Measurements from ENCODE around the gene RBM38.
"Not testable (repeated sequence)": the region's sequence is repeated elsewhere in the genome, so short reads cannot be mapped to it uniquely, and the experiment has no call there.

The RBM38 gene

DNA sequence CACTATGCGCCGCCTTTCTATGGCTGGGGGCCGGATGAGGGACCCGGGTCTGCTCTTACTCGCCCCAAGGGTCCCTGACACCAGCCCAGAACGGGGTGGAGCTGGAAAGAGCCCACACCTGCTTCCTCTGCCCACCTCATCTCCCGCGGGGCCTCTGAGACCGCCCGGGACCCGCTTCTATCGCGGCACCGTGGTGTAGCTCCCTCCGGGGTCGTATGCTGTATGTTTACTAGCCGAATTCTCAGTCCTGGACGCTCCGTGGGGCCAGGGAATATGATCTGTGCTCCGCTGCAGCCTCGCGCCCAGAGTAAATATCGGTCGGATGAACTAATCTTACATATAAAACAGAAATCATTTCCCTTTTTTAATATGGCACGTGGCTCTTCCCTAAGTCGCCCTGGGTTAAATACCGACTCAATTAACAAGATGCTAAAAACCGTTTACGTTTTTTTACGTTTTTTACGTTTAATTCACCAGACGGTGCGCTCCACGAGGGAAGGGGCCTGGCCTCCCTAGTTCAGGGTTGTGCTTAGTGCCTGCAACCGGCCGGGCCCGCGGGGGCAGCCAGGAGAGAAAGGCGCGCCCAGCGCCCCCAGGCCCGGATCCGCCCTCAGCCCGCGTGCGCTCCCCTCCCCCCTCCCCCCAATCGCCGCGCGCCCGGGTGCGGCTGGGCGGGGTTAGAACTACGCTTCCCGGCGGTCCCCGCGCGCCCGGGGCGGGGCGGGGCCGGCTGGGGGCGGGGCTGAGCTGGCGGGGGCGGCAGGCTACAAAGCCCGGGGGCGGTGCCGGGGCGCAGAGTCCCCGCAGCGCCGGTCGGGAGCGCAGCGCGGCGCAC is at the start of gene RBM38:
Gene RBM38, plus strand, starts transcription at position 793 of the 835 bp plus-strand sequence. CDS start 186 bp downstream, outside the sequence.
- DNase-seq: peak; percentile 76

DNA sequence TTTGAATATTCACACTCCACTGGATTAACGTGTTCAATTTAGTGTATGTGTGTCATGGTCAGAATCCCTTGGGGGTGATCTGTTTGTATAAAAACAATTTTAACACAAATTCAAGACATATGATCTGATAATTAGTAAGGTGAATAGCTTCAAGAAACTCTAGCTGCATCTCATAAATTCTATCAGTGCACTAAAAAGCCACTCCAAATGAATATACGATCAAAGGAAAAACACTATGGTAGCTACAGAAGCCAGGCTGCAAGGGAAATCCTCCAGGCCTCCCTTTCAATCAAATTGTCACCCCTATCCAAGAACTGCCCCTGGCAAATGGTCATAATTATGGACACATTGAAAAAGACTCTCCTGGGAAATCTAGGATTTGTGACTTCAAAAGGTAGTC is 49.5 kb upstream of the RBM38 start:
- no peak for DNase-seq

DNA sequence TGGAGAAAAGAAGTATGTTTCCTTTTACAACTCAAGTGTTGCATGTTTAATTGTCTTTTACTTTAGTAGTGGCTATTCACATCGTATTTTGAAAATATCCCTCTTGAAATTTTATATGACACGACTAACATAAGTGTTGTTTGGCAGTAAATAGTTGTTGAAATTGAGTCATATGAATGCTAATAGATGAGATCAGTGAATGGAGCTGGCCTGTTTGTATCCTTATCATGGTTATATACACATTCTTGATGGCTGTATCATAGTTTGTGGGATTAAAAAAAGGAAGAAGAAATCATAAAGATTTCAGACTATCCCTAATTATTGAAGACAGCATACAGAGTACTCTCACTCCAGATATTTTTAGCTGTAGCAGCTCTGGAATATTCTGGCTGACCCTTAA is 48.4 kb upstream of the RBM38 start:
- peak; percentile 33 for DNase-seq

DNA sequence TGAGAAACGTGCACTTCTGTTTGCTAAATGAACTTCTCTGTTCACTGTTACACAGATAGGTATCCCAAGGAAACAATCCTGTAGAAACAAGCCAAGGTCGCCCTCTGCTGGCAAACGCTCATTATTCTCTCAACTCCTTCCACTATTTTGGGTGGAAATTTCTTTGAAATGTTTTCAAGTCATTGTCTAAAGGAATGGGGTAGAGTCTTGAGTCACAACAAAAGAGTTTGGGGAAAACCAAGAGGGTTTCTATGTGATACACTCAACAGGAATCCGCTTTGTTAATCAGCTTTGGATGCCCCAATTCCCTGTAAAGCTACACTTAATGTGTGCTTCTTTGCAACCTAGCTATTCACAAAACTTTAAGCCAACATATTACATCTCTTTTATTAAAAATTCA is 44.7 kb upstream of the RBM38 start:
- DNase-seq: peak; percentile 75

DNA sequence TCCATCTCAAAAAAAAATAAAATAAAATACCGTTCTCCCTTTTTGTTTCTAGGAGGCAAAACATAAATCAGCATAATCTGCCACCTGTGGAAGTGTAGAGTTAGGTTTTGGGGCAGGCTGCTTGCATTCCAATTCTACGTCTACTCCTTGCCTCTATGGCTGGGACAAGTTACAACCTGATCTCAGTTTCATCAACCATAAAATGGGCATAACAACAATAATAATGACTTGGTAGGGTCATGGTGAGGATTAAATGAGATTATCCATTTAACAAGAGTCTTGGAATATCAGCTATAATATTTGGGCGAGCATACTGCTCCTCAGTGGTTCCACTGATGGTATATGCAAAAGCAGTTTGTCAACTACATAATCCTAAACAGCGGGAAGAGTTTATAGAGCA is 43.8 kb upstream of the RBM38 start:
- no peak for DNase-seq

DNA sequence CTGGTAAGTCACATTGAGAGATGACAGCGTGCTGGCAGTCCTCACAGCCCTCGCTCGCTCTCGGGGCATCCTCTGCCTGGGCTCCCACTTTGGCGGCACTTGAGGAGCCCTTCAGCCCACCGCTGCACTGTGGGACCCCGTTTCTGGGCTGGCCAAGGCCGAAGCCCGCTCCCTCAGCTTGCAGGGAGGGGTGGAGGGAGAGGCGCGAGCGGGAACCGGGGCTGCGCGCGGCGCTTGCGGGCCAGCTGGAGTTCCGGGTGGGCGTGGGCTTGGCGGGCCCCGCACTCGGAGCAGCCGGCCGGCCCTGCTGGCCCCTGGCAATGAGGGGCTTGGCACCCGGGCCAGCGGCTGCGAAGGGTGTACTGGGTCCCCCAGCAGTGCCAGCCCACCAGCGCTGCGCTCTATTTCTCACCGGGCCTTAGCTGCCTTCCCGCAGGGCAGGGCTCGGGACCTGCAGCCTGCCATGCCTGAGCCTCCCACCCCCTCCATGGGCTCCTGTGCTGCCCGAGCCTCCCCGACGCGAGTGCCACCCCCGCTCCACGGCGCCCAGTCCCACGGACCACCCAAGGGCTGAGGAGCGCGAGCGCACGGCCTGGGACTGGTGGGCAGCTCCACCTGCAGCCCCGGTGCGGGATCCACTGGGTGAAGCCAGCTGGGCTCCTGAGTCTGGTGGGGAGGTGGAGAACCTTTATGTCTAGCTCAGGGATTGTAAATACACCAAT is 42.8 kb upstream of the RBM38 start:
- DNase-seq: not testable (repeated sequence)

DNA sequence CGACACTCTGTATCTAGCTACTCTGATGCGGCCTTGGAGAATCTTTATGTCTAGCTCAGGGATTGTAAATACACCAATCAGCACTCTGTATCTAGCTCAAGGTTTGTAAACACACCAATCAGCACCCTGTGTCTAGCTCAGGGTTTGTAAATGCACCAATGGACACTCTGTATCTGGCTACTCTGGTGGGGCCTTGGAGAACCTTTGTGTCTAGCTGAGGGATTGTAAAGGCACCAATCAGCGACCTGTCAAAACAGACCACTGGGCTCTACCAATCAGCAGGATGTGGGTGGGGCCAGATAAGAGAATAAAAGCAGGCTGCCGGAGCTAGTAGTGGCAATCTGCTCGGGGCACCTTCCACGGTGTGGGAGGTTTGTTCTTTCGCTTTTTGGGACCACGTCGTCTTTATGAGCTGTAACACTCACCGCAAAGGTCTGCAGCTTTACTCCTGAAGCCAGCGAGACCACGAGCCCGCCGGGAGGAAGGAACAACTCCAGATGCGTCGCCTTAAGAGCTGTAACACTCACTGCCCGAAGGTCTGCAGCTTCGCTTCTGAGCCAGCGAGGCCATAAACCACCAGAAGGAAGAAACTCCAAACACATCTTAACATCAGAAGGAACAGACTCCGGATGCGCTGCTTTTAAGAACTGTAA is 42.1 kb upstream of the RBM38 start:
- not testable (repeated sequence) for DNase-seq

DNA sequence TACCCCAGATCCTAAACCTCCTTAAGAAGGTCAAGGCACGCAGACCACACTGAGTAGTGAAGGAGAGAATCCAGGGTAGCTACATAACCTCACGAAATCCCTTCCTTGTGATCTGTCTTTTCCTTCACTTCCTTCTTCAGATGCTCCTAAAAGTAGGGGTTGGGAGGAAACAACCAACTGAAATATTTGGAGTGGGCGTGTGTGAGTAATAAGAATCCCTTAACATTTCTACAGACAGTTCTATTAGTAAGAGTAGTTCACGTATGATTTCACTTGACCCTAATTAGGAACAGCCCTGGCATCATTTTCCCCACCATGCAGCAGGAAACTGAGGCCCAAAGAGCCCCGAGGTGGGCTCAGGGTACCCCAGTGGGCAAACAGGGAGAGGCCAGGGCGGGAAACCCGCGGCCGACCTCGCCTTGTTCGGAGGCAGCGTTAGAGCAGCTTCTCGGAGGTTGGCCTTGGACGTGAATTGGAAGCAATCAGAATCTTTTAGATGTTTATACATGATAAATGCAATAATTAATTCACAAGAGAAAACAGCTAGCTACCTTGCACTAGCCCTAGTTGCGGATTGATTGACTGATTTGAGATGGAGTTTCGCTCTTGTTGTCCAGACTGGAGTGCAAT is 41.0 kb upstream of the RBM38 start:
- peak; percentile 7 for DNase-seq

DNA sequence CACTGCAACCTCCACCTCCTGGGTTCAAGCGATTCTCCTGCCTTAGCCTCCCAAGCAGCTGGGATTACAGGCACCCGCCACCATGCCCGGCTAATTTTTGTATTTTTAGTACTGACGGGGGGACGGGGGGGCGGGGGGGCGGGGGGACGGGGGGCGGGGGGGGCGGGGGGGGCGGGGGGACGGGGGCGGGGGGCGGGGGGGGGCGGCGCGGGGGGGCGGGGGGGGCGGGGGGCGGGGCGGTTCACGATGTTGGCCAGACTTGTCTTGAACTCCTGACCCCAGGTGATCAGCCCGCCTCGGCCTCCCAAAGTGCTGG is 40.5 kb upstream of the RBM38 start:
- DNase-seq: not testable (repeated sequence)

DNA sequence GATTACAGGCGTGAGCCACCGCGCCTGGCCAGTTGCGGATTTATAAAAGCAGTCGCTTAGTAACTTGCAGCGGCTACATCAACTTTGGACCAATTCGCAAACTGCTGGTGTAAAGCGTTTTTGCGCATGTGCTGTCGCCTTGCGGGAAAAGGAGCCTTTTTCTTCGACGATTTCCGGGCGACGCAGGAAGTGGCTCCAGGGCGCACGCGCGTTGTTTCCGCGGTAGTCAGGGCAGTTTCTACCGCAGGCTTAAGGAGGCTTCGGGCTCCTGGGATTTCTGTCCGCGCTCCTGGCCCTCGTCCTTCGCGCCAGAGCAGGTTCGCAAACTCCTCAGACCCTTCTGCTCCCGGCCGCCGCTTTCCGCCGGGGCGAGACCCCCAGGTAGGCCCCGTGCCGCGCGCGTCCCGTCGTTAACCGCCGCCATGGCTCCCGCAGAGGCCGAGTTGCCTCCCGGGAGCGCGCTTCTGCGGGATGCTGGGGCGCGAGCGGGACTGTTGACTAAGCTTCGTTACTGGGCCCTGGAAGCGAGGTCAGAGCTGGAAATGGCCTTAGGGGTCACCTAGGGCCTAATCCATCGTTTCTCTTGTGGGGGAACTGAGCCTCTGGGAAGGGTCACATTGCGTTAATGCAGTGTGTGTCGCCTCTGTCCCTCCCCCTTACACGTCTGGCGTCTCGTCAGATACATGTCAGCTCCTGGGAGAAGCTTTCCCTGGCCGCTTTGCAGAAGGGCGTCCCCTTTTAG is 40.0 kb upstream of the RBM38 start, which contains the start of gene RAE1:
Gene RAE1, plus strand, starts transcription at position 214 of the 742 bp plus-strand sequence. CDS start 2,784 bp downstream, outside the sequence.
- DNase-seq: peak; percentile 91

DNA sequence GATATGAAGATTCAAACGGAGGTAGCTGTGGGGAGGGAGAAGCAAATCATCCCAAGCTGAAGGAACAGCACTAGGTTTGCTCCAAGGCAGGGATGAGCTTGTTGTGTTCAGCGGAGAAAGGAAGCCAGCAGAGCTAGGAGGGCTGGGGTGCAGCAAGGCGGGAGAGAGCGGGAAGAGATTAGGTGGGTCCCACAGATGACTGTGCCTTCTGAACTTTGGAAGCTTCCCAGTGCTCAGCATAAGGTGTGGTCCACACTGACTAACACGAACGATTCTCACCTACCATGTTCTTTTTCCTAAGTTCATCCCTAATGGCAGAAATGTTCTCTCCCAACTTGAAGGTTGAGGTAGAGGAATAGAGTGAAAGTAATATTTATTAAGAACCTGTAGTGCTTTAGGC is 38.9 kb upstream of the RBM38 start:
- no peak for DNase-seq

DNA sequence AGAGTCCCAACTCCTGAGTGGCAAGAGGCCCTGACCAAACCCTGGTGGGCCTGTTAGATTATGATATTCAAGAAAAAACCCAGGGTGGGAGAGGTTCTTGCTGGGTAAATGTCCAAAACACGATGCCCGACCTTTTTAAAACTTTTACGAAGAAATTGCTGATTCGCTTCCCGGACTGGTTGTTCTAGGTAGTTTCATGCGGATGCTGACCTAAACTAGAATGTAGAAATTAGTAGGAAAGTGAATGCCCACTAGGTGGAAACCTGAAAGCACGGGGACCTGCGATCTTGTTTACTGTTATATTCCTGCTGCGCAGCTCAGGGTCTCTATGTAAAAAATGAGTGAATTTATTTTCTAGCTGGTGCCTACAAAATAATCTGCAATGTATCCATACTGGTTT is 37.8 kb upstream of the RBM38 start:
- no peak for DNase-seq

DNA sequence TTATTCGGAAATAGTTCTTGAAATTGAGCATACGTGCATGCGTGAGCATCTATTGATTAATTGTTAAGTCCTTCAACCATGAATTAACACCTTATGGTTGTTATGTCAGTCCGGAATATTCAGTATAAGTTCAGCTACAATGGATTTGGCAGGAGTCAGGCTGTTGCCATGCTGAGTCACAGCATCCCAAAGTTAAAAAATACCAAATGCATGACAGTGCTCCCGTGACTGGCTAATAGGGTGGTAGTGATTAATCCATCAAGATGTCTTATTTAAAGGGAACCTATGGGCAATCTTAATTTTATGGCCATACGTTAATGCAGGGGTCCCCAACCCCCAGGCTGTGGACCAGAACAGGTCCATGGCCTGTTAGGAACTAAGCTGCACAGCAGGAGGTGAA is 29.7 kb upstream of the RBM38 start:
- DNase-seq: peak; percentile 89

DNA sequence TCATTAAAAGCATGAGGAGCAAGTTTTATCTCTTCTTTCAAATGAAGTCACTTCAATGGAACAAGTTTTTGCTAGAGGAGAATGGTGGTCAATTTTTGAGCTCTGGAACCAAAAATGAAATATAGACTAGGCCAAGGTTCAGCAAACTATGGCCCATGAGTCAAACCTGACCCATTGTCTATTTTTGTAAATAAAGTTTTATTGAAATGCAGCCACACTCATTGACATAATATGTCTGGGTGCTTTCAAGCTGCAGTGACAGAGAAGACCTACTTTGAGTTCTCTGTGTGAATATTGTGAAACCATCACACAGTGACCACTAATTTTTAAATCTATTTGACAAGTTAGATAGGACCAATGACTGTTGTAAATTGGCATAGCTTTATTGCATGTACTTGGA is 26.7 kb upstream of the RBM38 start:
- no peak for DNase-seq

DNA sequence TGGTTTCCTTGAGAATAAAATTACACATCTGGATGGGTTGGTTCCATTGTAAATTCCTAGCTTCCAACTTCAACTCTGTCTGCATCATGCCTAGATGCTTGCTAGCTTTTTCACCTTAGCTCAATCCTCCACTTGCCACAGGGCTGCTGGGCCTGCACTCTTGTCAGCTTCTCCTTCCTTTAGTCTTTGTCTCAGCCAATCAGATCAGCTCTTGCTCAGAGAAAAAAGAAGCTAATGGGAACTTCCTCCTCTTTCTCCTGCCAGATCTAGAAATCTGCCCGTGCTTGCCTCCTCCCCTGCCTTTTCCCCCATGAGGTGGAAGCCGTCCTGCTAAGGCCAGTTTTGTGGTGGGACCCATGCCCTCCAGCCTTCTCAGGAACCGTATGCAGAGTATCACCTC is 21.6 kb upstream of the RBM38 start:
- DNase-seq: no peak

DNA sequence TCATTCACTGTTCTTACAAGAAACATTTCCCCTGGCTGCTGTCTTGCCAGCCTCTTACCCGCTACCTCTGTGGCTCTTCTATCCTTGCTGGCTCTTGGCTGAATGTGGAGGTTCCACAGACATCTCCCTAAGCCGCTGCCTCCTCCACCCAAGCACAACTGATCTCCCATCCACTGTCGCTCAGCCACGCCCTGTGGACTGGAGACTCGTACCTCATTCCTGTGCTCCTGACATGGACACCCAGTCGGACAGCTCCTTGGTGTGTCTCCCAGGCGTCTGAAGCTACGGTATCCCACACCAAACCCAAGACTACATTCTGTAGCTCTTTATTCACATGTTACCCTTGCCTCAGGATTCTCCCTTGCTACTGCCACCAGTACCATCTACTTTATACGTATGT is 20.9 kb upstream of the RBM38 start:
- DNase-seq: no peak

DNA sequence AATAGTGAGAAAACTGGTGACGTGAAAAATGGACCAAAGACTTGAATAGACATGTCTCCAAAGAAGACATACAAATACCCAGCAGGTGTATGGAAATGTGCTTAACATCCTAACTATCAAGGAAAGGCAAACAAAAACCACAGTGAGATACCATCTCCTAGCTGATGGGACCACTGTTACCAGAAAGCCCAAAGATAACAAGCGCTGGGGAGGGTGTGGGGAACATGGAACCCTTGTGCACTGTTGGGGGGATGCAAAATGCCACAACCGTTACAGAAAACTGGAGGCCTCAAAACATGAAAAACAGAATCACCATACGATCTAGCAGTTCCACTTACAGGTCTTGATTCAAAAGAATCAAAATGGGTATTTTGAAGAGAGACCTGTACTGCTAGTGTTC is 19.8 kb upstream of the RBM38 start:
- no peak for DNase-seq

DNA sequence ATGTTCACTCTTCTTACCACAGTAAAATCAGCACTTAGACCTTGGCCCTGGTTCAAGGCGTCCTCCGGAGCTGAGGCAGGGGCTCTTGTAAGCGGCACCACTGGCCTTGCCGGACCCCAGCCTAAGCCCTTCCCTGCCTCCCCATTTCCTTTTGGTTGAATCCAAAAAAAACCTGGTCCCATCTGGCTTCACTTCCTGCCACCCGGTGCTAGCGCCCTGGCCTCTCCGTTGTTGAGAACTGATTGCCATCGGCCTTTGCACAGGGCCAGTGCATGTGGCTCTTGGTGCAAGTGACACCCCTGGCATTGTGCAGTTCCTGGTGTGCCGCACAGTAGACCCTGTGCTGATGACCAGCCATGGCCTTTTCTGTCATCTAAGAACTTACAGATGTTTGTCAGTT is 19.0 kb upstream of the RBM38 start:
- DNase-seq: no peak

DNA sequence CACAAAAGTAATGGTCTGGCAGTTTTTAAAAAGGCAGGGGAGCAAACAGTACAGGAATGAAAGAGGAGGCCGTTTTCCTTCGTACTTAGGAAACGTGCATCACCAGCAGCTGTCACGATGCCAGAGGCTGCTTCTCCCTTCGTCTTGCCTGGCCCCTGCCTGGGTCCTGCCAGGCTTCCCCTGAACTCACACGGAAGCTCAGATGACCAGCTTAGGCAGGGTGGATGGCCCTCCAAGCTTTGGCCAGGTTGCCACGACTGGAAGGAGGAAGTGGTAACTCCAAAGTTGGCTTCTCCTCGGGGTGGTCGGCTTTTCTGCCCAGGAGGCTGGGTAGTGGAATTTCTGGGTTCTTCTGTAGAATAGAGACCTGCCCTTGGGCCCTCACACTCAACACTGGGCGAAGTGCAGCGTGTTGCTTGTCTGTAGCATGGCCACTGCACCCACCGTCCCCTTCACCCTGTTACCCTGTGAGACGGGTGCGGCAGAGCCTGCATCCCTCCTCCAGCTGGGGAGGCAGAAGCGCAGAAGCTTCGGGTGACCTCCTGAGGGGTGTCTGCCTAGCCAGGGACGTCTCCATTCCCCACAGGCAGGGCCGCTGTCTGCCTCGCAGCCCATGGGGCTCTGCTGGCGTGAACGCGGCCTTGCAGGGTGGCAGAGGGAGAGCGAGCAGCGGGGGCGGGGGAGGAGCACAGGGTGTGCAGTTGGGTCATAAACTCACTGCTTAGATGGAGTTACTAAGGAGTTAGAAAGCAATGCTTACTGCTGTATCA is 18.4 kb upstream of the RBM38 start:
- DNase-seq: no peak

DNA sequence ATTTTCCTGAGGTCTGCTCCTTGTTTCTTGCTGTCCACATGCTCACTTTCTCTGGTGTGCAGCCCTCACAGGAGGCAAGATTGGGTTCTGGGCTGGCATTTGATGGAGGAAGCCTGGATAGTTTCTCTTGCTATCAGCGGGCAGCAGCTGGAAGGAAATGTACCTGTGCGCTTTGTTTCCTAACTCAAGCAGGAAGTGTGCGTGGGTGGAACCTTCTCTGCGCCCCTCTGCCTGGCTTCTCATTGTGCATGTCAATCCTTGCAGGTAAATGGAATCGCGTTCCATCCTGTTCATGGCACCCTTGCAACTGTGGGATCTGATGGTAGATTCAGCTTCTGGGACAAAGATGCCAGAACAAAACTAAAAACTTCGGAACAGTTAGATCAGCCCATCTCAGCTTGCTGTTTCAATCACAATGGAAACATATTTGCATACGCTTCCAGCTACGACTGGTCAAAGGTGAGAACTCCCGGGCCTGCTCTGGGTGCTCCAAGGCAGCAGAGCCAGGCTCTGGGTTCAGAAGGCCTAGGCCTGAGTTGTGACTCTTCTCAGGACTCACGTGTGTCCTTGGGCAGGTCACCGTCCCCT is 16.8 kb upstream of the RBM38 start:
- DNase-seq: no peak

DNA sequence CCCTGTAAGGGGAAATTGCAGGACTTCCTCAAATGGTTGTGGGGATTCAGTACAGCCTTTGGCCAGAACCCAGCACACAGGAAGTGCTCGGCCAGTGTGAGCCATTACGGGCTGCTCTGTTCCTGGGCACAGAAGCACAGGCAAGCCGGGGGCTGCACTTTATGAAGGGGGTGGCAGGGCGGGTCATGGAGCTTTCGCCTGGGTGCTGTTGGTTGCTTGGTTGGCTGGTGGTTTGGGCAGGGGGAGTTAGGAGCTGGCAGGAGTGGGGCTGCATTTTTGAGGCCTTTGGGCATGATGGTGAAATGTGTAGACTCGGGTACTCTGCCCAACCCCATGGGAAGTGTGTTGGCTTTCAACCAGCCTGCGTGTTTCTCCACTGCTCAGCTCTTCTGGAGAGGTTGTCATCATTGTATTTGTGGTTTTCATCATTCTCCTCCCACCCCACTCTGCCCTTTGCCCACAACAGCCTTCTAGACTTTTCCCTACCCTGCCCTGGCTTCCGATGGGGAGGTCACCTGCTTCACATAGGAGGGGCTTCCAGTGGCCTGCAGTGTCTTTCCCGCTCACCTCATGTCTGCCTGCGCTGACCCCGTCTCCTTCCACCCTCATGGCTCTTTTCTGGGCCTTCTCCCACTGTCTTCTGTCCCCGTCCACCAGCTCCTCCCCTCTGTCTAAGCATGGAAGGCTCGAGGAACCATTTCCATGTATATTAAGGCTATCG is 16.1 kb upstream of the RBM38 start:
- no peak for DNase-seq
